Stimulated activated CD4-positive, alpha-beta T cell treated with anti-CD3 and anti-CD28 coated beads, Interleukin-4, amount 100 ng/mL, for 24 hours (primary cell): ENCODE measurements around the gene DCUN1D1.

ENCODE experiments used
- DNase-seq: peaks from one replicate; pipeline ENCODE4 v3.0.0-alpha.2; 2020

The DCUN1D1 gene

GRCh38 chr3:182971637-182972036 lies 8.7 kb downstream of the DCUN1D1 start:
- no peak for DNase-seq

DNA sequence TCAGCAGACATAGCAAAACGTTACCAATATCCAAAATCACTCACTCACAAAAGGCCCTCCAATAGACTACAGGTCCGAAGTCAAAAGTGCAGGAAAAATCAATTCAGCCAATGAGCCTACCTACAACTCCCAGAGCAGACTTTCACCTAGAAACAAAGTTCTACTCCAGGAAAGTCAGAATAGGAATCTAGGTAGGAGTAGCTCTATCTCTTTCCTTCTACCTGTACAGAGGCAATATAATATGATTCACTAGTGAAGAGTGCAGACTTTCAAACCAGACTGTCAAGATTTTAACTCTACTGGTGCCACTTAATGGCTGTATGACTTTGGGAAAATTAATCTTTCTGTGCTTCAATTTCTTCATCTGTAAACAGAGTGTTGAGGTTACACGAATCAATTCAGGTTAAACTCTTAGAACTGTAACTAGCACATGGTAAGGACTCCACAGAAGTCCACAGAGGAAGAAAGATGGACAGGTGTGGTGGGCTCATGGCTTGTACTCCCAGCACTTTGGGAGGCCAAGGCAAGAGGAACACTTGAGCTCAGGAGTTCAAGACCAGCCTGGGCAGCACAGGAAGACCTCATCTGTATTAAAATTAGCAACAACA lies 9.4 kb downstream of the DCUN1D1 start:
- no peak for DNase-seq

- DNase-seq = no peak
Observed at GRCh38 chr3:182969853-182970252, 10.5 kb downstream of the DCUN1D1 start.

- DNase-seq = no peak
Observed at GRCh38 chr3:182969277-182969676, 11.1 kb downstream of the DCUN1D1 start.

GRCh38 chr3:182967218-182968204 lies 12.8 kb downstream of the DCUN1D1 start:
- no peak for DNase-seq

DNA sequence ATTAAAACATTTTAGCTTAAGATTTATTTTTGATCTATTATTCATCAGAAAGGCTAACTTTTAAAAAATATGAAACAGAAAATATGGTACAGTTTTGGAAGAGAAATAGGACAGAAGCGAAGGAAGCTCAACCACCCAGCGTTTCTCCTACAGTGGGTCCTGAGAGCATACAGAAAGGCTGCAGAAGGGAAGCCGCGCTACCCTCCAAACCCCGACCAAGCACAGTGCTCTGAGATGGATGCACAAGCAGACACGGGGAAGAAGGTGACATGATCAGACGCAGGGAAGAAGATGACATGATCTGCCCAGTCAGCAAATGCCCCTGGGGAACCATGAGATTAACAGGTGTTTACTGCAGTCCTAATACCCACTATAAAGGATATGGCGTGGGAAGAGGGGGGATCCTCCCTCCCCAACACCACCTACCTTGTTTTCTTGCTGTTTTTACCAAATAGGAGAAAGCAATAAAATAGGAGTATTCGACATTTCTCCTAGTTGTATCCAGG lies 14.4 kb downstream of the DCUN1D1 start:
- DNase-seq = no peak

GRCh38 chr3:182964179-182964578 lies 16.2 kb downstream of the DCUN1D1 start:
- DNase-seq = no peak

DNA sequence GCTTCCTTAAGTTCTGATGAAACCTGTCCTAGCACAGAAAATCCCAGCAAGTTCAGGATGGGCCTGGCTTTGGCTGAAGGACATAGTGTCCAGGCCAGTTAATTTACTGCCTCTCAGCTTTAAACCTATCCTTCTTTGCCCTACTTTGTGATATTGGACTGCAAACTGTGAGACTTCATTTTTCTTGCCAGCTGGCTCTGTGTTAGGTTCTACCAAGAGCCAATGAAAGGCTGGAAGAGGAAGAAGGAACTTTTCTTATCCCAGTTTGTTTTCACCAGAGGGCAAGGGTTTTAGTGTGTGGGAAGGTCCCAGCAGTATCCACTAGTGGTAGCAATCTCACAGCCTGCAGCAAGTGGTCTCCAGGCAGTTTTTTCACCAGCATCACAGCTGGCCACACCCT lies 18.2 kb downstream of the DCUN1D1 start:
- no peak for DNase-seq

GRCh38 chr3:182959474-182960350 lies 20.6 kb downstream of the DCUN1D1 start:
- no peak for DNase-seq

GRCh38 chr3:182957676-182958266 lies 22.6 kb downstream of the DCUN1D1 start:
- DNase-seq = no peak

DNA sequence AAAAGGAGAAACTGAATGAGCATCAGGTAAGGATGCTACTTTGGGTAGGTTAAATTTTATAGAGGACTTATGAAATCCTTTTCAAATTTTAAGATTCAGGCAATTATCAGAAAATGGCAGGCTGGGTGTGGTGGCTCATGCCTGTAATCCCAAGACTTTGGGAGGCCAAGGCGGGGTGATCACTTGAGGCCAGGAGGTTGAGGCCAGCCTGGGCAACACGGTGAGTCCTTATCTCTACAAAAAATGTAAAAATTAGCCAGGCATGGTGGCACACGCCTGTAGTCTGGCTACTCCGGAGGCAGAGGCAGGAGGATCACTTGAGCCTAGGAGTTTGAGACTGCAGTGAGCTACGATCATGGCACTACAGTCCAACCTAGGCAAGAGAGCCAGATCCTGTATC lies 23.1 kb downstream of the DCUN1D1 start:
- DNase-seq = no peak

DNA sequence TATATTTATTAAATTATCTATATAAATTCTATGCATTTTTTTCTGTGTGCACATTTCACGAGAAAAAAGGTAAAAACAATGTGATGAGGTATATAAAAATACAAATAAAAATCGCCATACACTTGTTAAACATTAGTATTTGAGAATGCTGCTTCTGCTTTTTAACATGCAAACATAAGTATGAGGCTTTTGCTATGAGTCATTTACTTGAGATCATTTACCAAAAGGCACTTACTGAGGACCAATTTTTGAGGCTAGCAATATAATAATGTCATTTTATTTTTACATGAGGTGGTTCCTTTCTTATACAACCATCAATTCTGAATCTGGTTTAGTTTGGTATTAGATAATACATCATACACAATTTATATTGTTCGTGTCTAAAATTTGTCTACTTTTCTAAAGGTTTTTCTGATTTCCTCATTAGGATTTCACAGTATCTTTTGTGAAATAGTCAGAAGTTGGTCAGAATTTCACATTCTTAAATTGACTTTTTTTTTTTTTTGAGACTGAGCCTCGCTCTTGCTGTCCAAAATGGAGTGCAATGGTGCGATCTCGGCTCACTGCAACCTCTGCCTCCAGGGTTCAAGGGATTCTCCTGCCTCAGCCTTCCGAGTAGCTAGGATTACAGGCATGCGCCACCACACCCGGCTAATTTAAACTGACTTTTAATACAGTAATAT lies 25.6 kb downstream of the DCUN1D1 start:
- no peak for DNase-seq

DNA sequence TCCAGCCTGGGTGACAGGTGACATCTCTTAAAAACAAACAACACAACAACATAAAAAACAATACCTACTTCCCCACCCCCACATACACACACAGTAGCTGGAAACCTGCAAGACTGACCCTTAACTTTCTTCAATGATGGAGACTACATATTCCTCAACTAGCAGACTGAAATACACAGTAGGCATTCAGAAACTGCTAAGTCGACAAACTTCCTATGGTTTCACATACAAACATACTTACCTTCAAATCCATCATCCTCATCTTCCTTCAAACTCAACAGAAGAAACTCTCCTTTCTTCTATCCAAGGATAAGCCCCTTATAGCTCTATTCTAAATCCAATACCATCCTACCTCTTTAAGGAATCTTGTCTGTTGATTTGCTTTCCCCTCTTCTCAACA lies 30.6 kb downstream of the DCUN1D1 start:
- no peak for DNase-seq

GRCh38 chr3:182948305-182948704 lies 32.0 kb downstream of the DCUN1D1 start:
- DNase-seq = no peak

DNA sequence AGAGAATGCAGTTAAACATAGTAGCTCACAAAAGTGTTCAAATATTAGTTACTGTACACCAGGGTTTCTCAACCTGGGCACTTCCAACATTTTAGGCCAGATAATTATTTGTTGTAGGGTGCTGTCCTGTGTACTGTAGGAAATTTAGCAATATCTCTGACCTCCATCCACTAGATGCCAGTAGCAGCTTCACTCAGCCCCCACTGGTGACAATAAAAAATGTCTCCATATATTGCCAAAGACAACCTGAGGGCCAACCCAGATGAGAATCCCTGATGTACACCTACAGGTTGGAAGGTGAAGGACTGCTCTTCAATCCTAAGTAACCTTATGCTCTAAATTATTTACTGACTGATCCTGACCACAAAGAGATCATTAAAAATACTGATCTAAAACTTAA lies 32.5 kb downstream of the DCUN1D1 start:
- DNase-seq = no peak

GRCh38 chr3:182941719-182942118 lies 38.6 kb downstream of the DCUN1D1 start:
- no peak for DNase-seq

GRCh38 chr3:182940266-182940808 lies 40.0 kb downstream of the DCUN1D1 start:
- no peak for DNase-seq

- no peak for DNase-seq
Observed at GRCh38 chr3:182937293-182938051, 42.9 kb downstream of the DCUN1D1 start.

DNA sequence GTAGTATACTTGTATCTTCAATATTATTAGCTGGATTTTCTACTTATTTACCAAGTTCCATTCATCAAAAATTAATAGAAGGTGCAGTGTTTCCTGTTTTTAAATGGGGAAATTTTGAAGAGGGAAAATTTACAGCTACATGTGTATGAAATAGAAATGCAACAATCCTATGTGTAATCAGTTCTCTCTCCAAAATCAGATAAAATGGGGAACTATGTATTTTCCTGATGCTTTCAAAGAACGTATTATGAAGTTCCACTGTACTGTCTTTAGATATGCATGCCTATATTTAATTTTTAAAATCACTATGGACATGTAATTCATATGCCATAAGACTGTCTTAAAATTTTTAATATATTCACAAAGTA lies 43.4 kb downstream of the DCUN1D1 start:
- no peak for DNase-seq

- DNase-seq = no peak
Observed at GRCh38 chr3:182936239-182936917, 44.0 kb downstream of the DCUN1D1 start.
